Upper lobe of left lung (tissue), 6 donors: ENCODE data around the gene NEURL4. TPM values are rescaled to one million over a fixed set of nuclear protein-coding genes. Genes with fewer than 3 reads are reported as not detected.

Experiments
- ATAC-seq, 2 donors: fragments of 200-7000 bp; cut with Tn5 transposase; one replicate each; pipeline ENCODE4 v1.9.1; 2022; ENCODE audit warnings: mild to moderate bottlenecking in 2 of 2, moderate library complexity in 2 of 2; ENCODE audit not compliant: low FRiP score in 2 of 2
- DNase-seq, 2 donors: peaks; one replicate each; pipeline ENCODE4 v3.0.0-alpha.2; 2019 to 2020
- H3K27ac ChIP-seq, 4 donors: fragments of 200-600 bp; sonication (generic); one replicate each; pipeline ENCODE4 v1.5.1; 2016 to 2019
- H3K27me3 ChIP-seq, 4 donors: fragments of 200-600 bp; sonication (generic); one replicate each; pipeline ENCODE4 v1.5.1; 2017 to 2019
- H3K36me3 ChIP-seq, 4 donors: fragments of 200-600 bp; sonication (generic); one replicate each; pipeline ENCODE4 v1.5.1; 2016 to 2019
- H3K4me1 ChIP-seq, 4 donors: fragments of 200-600 bp; sonication (generic); one replicate each; pipeline ENCODE4 v1.5.1; 2018 to 2019
- H3K4me3 ChIP-seq, 4 donors: fragments of 200-600 bp; sonication (generic); one replicate each; pipeline ENCODE4 v1.5.1; 2017 to 2019; ENCODE audit warnings: mild to moderate bottlenecking in 2 of 4, moderate library complexity in 1 of 4
- H3K9me3 ChIP-seq, 4 donors: fragments of 200-600 bp; sonication (generic); one replicate each; pipeline ENCODE4 v1.5.1; 2018 to 2019
- EP300 ChIP-seq, 4 donors: sonication (generic); formaldehyde crosslinking; IDR thresholded peaks; one replicate each; pipeline ENCODE4 v1.5.1; 2017; ENCODE audit warnings: antibody characterized with exemption in 4 of 4, control low read depth in 2 of 4
- POLR2A ChIP-seq, 4 donors: fragments of 450-650 bp; IDR thresholded peaks; one replicate each; pipeline ENCODE4 v1.5.1; 2016 to 2017; ENCODE audit warnings: antibody characterized with exemption in 4 of 4, mild to moderate bottlenecking in 2 of 4
- POLR2AphosphoS5 ChIP-seq, 2 donors: sonication (generic); formaldehyde crosslinking; IDR thresholded peaks; one replicate each; pipeline ENCODE4 v1.5.1; 2017; ENCODE audit warnings: antibody characterized with exemption in 2 of 2
- WGBS, 2 donors: methylation state at CpG; one replicate each; pipeline ENCODE4 v1.1.5; 2017 to 2018; 5-methylcytosine and 5-hydroxymethylcytosine counted together
- total RNA-seq, 6 donors: library from RNA; depleted of rRNA in 4 of 6; stranded (reverse); fragments of >200 nt in 4 of 6; gene quantifications; one replicate each; pipeline versions ENCODE4 v1.1.0 to v1.2.1, GENCODE V29; 2016 to 2021
- TF ChIP-seq, protein P1 (sequence below), 6 experiments: fragments of 450-650 bp in 4 of 6; fragments of 200-600 bp in 2 of 6; sonication (generic) in 2 of 6; IDR thresholded peaks; one replicate each; pipeline ENCODE4 v1.5.1; 2016 to 2019; ENCODE audit warnings: antibody characterized with exemption in 6 of 6
- donor health status: DM: no; HTN: no; CAD: no; lungs with moderate emphysema.
- donor health status: DM: no; HTN: yes; CAD: no; lungs with severe emphysema.

Gene NEURL4
- total RNA-seq, 6 donors from 2014 or later: 14.2 to 77.5 (median 37.5) TPM

DNA sequence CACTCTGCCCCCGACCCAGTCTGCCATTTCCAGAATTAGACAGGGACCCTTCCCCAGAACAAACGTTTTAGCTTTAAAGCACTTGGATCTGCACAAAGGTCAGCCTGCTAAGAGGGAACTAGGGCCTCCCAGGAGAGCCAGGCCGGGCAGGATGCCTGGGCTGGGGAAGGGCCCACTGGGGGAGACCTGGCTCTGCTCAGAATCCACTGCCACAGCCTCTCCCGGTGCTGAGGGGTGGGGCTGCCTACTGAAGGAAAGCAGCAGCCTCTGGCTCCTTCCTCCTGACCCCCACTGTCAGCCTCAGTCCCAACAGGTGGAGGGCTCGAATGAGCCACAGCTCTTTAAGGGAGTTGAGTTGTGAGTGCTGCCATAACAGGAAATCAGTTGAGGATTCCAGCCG lies 36.4 kb downstream of the NEURL4 start:
- no peak for DNase-seq
- ATAC-seq: no peak
- peaks cover 0 to 16% (median 15%) of the 10 kb centered on the region in 4 donors for H3K27me3 ChIP-seq
- no peaks in the 10 kb centered on the region for H3K36me3 ChIP-seq
- no peak overlapping the region for H3K27ac ChIP-seq
- H3K4me3 ChIP-seq: no peak overlapping the region
- H3K9me3 ChIP-seq: no peaks in the 10 kb centered on the region
- peaks cover 24 to 34% (median 25%) of the 10 kb centered on the region in 4 donors for H3K4me1 ChIP-seq
- 34 to 38% methylated on average over 6 of the region's 6 CpGs for WGBS, 2 donors
- TF ChIP-seq EP300 (IDR thresholded peaks at IDR 0.05) (no peak), POLR2A (IDR thresholded peaks at IDR 0.05) (no peak), POLR2AphosphoS5 (IDR thresholded peaks at IDR 0.05) (no peak)
- TF ChIP-seq, protein P1, sequence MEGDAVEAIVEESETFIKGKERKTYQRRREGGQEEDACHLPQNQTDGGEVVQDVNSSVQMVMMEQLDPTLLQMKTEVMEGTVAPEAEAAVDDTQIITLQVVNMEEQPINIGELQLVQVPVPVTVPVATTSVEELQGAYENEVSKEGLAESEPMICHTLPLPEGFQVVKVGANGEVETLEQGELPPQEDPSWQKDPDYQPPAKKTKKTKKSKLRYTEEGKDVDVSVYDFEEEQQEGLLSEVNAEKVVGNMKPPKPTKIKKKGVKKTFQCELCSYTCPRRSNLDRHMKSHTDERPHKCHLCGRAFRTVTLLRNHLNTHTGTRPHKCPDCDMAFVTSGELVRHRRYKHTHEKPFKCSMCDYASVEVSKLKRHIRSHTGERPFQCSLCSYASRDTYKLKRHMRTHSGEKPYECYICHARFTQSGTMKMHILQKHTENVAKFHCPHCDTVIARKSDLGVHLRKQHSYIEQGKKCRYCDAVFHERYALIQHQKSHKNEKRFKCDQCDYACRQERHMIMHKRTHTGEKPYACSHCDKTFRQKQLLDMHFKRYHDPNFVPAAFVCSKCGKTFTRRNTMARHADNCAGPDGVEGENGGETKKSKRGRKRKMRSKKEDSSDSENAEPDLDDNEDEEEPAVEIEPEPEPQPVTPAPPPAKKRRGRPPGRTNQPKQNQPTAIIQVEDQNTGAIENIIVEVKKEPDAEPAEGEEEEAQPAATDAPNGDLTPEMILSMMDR (IDR thresholded peaks at IDR 0.05): no peak

DNA sequence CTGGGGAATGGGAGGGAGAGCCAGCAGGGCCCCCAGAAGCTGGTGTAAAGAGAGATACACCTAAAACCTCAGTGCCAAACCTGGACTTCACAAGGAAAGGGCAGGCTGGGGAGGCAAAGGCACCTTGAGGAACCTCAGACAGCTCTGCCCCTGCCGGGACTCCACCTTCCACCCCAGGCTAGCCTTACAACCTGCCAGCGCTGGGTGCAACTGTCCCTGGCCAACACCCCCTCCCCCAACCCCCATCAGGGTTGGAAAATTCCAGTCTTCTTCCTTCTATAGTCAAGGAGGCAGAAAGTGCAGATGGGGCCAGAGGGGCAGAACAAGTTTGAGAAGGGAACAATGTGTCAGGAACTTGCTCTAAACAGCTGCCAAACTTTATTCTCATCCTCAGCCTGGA lies 36.9 kb downstream of the NEURL4 start:
- H3K36me3 ChIP-seq: no peaks in the 10 kb centered on the region
- peaks cover 24 to 34% (median 25%) of the 10 kb centered on the region in 4 donors for H3K4me1 ChIP-seq
- no peak overlapping the region for H3K4me3 ChIP-seq
- H3K27me3 ChIP-seq: peaks cover 0 to 16% (median 15%) of the 10 kb centered on the region in 4 donors
- TF ChIP-seq, protein P1 (IDR thresholded peaks at IDR 0.05): no peak
- TF ChIP-seq EP300 (IDR thresholded peaks at IDR 0.05) (no peak), POLR2AphosphoS5 (IDR thresholded peaks at IDR 0.05) (no peak), POLR2A (IDR thresholded peaks at IDR 0.05) (no peak)
- H3K27ac ChIP-seq: no peak overlapping the region
- 82% methylated on average over 2 of the region's 2 CpGs; no CpG with 5 or more reads in 1 of the 2 donors for WGBS, 2 donors
- DNase-seq (no peak), ATAC-seq (no peak)
- H3K9me3 ChIP-seq: no peaks in the 10 kb centered on the region

DNA sequence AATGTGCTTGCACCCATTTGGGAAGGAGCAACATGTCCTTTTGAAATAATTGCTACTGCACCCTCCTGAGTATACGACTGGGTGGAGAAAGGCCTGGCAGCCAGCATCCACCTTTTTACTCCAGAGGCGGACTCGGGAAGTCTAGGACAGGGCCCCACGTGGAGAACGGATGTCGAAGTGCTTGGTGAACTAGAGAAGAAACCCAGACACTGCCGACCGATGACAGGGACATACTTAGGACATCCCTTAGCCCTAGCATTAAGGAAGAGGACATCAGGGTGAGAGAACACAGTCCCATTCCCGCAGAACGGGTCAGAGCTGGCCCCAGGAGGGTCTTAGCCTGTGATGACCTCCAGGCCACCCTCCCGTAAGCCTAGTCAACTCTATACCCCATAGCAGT lies 38.5 kb downstream of the NEURL4 start:
- Histone ChIP-seq H3K27me3 (peaks cover 0 to 16% (median 15%) of the 10 kb centered on the region in 4 donors), H3K27ac (no peak overlapping the region), H3K4me3 (no peak overlapping the region), H3K4me1 (peaks cover 15 to 22% (median 17%) of the 10 kb centered on the region in 4 donors), H3K9me3 (no peaks in the 10 kb centered on the region), H3K36me3 (no peaks in the 10 kb centered on the region)
- no peak for TF ChIP-seq POLR2A (IDR thresholded peaks at IDR 0.05)
- TF ChIP-seq, protein P1 (IDR thresholded peaks at IDR 0.05): no peak
- TF ChIP-seq EP300 (IDR thresholded peaks at IDR 0.05): no peak
- TF ChIP-seq POLR2AphosphoS5 (IDR thresholded peaks at IDR 0.05): no peak
- DNase-seq (no peak), ATAC-seq (no peak)
- WGBS, 2 donors: 82 to 86% methylated on average over 11 of the region's 11 CpGs

DNA sequence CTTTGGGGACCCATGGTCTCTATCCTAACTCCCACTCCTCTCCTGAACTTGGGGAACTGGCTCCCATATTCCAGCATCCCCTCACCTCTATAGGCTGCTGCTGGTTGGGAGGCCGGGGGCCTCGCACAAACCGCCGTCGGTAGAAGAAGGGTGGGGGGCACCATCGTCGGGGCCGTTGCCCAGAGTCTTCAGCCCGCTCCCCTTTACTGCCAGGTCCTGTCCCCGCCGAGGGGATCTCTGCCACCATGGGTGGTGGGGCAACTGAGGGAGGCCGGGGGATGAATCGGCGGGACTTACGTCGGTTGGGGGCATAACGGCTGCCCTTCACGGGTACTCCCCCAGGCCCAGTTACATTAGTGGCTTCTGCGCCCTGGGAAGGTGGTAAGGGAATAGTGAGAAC lies 39.0 kb downstream of the NEURL4 start:
- Histone ChIP-seq H3K36me3 (no peaks in the 10 kb centered on the region), H3K4me3 (no peak overlapping the region), H3K27me3 (peaks cover 0 to 16% (median 15%) of the 10 kb centered on the region in 4 donors), H3K27ac (no peak overlapping the region), H3K9me3 (no peaks in the 10 kb centered on the region), H3K4me1 (peaks cover 15 to 17% (median 16%) of the 10 kb centered on the region in 4 donors)
- ATAC-seq: no peak
- TF ChIP-seq POLR2AphosphoS5 (IDR thresholded peaks at IDR 0.05) (no peak), POLR2A (IDR thresholded peaks at IDR 0.05) (no peak)
- peak in 1 of 2 donors; percentile 58 for DNase-seq
- WGBS, 2 donors: 93 to 94% methylated on average over 19 of the region's 19 CpGs

DNA sequence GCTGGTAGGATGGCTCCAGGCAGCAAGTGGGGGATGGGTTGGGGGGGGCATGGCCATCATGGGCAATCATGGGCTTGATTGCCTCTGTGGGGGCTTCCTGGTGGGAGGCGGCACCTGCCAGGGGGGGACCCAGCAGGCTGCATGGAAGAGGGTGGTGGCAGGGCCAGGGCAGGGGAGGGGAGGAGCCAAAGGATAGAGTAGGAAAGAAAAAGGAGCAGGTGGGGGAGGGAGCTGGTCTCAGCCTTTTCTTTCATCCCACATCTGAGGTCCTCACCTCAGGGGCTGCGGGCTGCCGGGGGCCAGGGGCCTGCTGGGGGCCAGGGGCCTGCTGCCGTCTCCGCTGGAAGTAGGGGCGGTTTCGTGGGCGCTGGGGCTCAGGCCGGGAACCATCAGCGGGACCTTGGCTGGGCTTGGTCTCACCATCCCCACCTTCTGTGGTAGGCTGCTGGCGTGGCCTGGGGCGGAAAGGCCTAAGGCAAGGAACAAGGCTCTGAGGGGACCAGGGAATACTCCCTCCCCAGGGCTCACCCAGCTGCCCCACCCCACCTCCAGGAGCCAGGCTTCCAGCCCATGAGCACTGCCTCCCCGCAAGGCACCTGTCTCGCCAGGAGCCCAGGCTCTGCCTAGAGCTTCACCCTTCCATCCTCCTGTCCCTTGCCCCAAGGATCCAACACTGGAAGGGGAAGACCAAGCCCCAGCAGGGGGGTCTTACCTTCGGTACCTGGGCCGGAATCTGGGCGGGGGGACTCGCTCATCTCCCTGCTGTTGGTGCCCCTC lies 39.7 kb downstream of the NEURL4 start:
- peaks cover 8 to 10% (median 9%) of the 10 kb centered on the region in 4 donors for H3K4me1 ChIP-seq
- H3K4me3 ChIP-seq: no peak overlapping the region
- WGBS, 2 donors: 86 to 92% methylated on average over 9 to 18 of the region's 18 CpGs
- H3K36me3 ChIP-seq: no peaks in the 10 kb centered on the region
- ATAC-seq (no peak), DNase-seq (peak in 1 of 2 donors; percentile 70)
- H3K27me3 ChIP-seq: peaks cover 0 to 13% (median 9%) of the 10 kb centered on the region in 4 donors
- TF ChIP-seq, protein P1 (IDR thresholded peaks at IDR 0.05): no peak
- TF ChIP-seq EP300 (IDR thresholded peaks at IDR 0.05) (no peak), POLR2AphosphoS5 (IDR thresholded peaks at IDR 0.05) (no peak), POLR2A (IDR thresholded peaks at IDR 0.05) (no peak)
- H3K9me3 ChIP-seq: no peaks in the 10 kb centered on the region
- H3K27ac ChIP-seq: no peak overlapping the region
